Type B pancreatic cell (in vitro differentiated cells): Measurements from ENCODE around the gene CELA2B. TPM values are rescaled to one million over a fixed set of nuclear protein-coding genes. Genes with fewer than 3 reads are reported as not detected.

ENCODE experiments used
- DNase-seq: peaks from one replicate; pipeline ENCODE4 v3.0.0; 2021; ENCODE audit warnings: mixed read lengths; ENCODE audit not compliant: unreplicated experiment; ENCODE audit errors: extremely low spot score
- H3K27ac Mint-ChIP-seq: 2 replicates; pipeline ENCODE4 v1.8.0; 2021; ENCODE audit warnings: mild to moderate bottlenecking, mixed read lengths
- H3K27me3 Mint-ChIP-seq: 2 replicates; pipeline ENCODE4 v1.8.0; 2021; ENCODE audit warnings: mixed read lengths
- H3K36me3 Mint-ChIP-seq: 2 replicates; pipeline ENCODE4 v1.8.0; 2021; ENCODE audit warnings: mixed read lengths
- H3K4me1 Mint-ChIP-seq: one replicate; pipeline ENCODE4 v1.8.0; 2021; ENCODE audit warnings: mixed read lengths; ENCODE audit not compliant: unreplicated experiment
- H3K4me3 Mint-ChIP-seq: 2 replicates; pipeline ENCODE4 v1.8.0; 2021; ENCODE audit warnings: mild to moderate bottlenecking, mixed read lengths
- H3K9me3 Mint-ChIP-seq: 2 replicates; pipeline ENCODE4 v1.8.0; 2021; ENCODE audit warnings: mixed read lengths
- total RNA-seq: library from RNA; stranded (reverse); gene quantifications from 2 replicates; pipeline ENCODE4 v1.2.1, GENCODE V29; 2021; ENCODE audit warnings: low replicate concordance
- TF ChIP-seq, protein P1 (sequence below): fragments of 200-600 bp; sonication (generic); conservative IDR thresholded peaks from 2 replicates; pipeline ENCODE4 v1.5.0; 2021; ENCODE audit warnings: antibody characterized with exemption, mild to moderate bottlenecking

CELA2B gene
- total RNA-seq, 1 donor from 2014 or later, result not detected

DNA sequence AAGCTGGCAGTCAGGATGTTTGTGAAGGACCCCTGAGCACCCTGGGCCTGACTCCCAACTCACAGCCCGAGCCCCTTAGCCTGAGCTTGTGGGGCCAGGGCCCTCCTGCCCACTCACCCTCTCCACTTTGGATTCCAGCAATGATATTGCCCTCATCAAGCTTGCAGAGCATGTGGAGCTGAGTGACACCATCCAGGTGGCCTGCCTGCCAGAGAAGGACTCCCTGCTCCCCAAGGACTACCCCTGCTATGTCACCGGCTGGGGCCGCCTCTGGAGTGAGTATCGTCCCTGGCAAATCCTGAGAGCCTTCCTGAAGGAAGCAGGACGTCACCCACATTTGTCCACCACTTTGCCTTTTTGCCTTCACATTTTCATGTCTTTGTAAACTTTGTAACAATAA is 32.6 kb upstream of the CELA2B start:
- TF ChIP-seq, protein P1, sequence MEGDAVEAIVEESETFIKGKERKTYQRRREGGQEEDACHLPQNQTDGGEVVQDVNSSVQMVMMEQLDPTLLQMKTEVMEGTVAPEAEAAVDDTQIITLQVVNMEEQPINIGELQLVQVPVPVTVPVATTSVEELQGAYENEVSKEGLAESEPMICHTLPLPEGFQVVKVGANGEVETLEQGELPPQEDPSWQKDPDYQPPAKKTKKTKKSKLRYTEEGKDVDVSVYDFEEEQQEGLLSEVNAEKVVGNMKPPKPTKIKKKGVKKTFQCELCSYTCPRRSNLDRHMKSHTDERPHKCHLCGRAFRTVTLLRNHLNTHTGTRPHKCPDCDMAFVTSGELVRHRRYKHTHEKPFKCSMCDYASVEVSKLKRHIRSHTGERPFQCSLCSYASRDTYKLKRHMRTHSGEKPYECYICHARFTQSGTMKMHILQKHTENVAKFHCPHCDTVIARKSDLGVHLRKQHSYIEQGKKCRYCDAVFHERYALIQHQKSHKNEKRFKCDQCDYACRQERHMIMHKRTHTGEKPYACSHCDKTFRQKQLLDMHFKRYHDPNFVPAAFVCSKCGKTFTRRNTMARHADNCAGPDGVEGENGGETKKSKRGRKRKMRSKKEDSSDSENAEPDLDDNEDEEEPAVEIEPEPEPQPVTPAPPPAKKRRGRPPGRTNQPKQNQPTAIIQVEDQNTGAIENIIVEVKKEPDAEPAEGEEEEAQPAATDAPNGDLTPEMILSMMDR, result no peak
- H3K36me3 Mint-ChIP-seq, result no peaks in the 10 kb centered on the region
- no peak overlapping the region for H3K4me3 Mint-ChIP-seq
- no peaks in the 10 kb centered on the region for H3K9me3 Mint-ChIP-seq
- H3K27ac Mint-ChIP-seq, result no peak overlapping the region
- no peaks in the 10 kb centered on the region for H3K27me3 Mint-ChIP-seq
- no peak for DNase-seq
- peaks cover 5% of the 10 kb centered on the region for H3K4me1 Mint-ChIP-seq

DNA sequence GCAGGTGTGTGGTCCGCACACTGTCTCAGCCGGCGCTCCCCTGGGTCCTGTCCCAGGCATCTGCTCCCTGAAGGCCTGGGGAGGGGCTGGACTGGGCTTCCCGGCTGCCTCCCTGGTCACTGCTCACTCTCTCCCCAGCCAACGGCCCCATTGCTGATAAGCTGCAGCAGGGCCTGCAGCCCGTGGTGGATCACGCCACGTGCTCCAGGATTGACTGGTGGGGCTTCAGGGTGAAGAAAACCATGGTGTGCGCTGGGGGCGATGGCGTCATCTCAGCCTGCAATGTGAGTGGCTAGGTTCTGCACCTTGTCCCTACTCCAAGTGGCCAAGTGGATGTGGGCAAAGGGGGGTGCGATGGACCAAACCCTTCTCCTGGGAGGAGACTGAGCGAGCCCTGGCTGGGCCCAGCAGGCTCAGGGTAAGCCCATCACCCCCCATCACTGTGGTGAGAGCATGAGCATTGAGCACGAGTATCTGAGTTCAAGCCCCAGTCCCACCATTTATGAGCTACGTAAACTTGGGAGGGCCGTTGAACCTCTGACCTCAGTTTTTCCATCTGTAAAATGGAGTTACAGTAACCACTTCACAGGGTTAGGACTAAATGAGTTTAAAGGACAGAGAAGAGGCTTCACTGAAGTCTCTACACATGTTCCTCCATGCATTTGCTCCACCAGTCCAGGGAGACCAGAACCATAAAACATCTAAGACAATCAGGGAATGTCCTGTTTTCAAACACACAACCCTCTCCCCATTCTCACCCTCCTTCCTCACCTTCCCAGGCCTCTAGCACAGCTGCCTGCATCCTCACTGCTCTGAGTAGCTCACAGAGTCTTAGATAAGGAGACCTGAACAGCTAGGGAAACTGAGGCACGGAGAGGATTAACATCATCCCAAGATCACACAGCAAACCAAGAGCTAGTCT is 31.2 kb upstream of the CELA2B start:
- no peak overlapping the region for H3K27ac Mint-ChIP-seq
- H3K9me3 Mint-ChIP-seq, result no peaks in the 10 kb centered on the region
- no peak for DNase-seq
- H3K4me3 Mint-ChIP-seq, result no peak overlapping the region
- no peaks in the 10 kb centered on the region for H3K36me3 Mint-ChIP-seq
- TF ChIP-seq, protein P1, result no peak
- H3K27me3 Mint-ChIP-seq, result no peaks in the 10 kb centered on the region
- peaks cover 5% of the 10 kb centered on the region for H3K4me1 Mint-ChIP-seq

DNA sequence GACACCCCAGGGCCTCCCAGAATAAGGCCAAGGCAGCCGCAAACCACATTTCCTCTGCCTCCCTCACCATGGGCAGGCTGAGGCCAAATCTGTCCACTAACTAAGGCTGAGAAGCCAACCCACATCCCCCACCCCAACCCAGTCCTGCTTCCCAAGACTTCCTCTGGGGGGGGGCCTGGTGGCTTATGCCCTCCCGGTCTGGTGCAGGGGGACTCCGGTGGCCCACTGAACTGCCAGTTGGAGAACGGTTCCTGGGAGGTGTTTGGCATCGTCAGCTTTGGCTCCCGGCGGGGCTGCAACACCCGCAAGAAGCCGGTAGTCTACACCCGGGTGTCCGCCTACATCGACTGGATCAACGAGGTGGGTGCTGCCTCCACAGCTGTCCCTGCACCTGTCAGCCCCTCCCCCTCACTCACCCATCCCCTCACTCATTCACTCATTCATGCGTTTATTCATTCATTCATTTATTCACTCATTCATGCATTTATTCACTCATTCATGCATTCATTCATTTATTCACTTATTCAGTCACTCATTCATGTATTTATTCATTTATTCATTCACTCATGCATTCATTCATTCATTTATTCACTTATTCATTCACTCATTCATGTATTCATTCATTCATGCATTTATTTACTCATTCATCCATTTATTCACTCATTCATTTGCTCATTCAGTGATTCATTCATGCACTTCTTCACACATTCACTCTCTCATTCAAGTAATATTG is 30.3 kb upstream of the CELA2B start:
- Mint-ChIP-seq H3K36me3 (no peaks in the 10 kb centered on the region), H3K27me3 (no peaks in the 10 kb centered on the region), H3K27ac (no peak overlapping the region), H3K4me1 (peaks cover 5% of the 10 kb centered on the region), H3K4me3 (no peak overlapping the region), H3K9me3 (no peaks in the 10 kb centered on the region)
- no peak for DNase-seq
- TF ChIP-seq, protein P1, result no peak

DNA sequence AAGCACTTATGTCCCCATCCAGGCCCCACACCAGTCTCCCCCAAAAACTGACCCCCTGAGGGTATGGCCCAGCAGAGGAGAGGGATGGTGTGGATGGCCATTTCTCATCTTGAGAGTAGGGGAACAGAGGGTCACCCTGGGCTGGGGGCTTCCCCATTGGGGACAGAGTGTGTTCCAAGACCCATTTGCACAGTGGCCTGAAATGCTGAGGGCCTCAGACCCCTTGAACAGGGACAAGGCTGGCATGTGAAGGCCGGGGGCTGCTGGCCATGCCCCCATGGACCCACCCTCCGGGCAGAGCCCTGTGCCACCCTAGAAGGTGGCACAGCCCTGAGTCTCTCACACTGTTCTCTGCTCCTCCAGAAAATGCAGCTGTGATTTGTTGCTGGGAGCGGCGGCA is 29.7 kb upstream of the CELA2B start:
- no peaks in the 10 kb centered on the region for H3K36me3 Mint-ChIP-seq
- H3K27me3 Mint-ChIP-seq, result no peaks in the 10 kb centered on the region
- H3K9me3 Mint-ChIP-seq, result peaks cover 5% of the 10 kb centered on the region
- H3K27ac Mint-ChIP-seq, result no peak overlapping the region
- peaks cover 5% of the 10 kb centered on the region for H3K4me1 Mint-ChIP-seq
- DNase-seq, result no peak
- TF ChIP-seq, protein P1, result no peak
- no peak overlapping the region for H3K4me3 Mint-ChIP-seq

DNA sequence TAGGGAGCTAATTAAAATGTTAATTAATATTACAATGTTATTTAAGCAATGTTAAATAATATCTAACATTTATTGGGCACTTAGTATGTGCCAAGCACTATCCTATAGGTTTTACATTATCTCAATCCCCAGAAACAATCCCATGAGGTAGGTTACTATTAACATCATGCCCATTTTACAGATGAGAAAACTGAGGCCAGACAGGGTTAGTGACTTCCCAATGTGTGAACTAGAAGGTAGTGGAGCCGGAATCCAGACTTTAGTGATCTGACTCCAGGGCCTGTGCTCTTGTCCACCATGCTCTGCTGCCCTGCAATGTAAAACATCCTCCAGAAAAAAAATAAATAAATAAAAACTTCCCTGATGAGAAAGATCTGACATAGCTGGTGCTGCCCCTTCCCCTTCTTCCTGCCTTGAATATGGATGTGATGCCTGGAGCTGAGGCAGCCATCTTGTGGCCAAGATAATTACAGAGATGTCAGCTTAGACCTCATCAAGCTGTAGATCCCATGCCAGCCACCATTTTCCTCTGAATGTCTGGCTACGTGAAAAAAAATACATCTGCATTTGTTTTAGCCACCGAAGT is 26.9 kb upstream of the CELA2B start:
- no peak overlapping the region for H3K4me3 Mint-ChIP-seq
- H3K9me3 Mint-ChIP-seq, result peaks cover 5% of the 10 kb centered on the region
- no peaks in the 10 kb centered on the region for H3K36me3 Mint-ChIP-seq
- no peak overlapping the region for H3K27ac Mint-ChIP-seq
- TF ChIP-seq, protein P1, result no peak
- H3K27me3 Mint-ChIP-seq, result no peaks in the 10 kb centered on the region
- no peaks in the 10 kb centered on the region for H3K4me1 Mint-ChIP-seq
- DNase-seq, result no peak
